ENCODE measurements around the gene APBA2. TPM values are rescaled to one million over a fixed set of nuclear protein-coding genes. Genes with fewer than 3 reads are reported as not detected.

The APBA2 gene
- total RNA-seq, 2 donors from 2014 or later: 0.77 to 1.0 TPM

DNA sequence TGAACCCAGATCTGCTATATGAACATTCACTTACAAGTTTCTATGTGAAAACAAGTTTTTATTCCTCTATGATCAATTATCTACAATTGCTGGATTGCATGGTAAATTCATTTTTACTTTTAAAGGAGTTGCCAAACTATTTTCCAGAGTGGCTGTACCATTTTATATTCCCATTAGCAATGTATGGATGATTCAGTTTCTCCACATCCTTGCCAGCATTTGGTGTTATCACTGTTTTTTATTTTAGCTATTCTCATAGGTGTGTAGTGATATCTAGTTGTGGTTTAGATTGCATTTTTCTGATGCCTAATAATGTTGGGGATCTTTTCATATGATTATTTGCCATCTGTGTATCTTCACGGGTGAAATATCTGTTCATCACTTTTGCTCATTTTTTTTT, 78.3 kb downstream of the APBA2 start:
- H3K27me3 ChIP-seq: no peaks in the 10 kb centered on the region
- intact Hi-C loops (cut with DNase I): no loop called here
- H3K4me3 ChIP-seq: no peak overlapping the region
- H3K4me1 ChIP-seq: no peaks in the 10 kb centered on the region
- H3K27ac ChIP-seq: no peak overlapping the region
- H3K9me3 ChIP-seq: no peaks in the 10 kb centered on the region
- no peaks in the 10 kb centered on the region for H3K36me3 ChIP-seq
- no peak overlapping the region for H3K9ac ChIP-seq (ENCODE audit: low read depth in 2 of 2, low read length in 2 of 2)
- DNase-seq: no peak
- TF ChIP-seq, protein P1, sequence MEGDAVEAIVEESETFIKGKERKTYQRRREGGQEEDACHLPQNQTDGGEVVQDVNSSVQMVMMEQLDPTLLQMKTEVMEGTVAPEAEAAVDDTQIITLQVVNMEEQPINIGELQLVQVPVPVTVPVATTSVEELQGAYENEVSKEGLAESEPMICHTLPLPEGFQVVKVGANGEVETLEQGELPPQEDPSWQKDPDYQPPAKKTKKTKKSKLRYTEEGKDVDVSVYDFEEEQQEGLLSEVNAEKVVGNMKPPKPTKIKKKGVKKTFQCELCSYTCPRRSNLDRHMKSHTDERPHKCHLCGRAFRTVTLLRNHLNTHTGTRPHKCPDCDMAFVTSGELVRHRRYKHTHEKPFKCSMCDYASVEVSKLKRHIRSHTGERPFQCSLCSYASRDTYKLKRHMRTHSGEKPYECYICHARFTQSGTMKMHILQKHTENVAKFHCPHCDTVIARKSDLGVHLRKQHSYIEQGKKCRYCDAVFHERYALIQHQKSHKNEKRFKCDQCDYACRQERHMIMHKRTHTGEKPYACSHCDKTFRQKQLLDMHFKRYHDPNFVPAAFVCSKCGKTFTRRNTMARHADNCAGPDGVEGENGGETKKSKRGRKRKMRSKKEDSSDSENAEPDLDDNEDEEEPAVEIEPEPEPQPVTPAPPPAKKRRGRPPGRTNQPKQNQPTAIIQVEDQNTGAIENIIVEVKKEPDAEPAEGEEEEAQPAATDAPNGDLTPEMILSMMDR (IDR thresholded peaks at IDR 0.05): no peak

DNA sequence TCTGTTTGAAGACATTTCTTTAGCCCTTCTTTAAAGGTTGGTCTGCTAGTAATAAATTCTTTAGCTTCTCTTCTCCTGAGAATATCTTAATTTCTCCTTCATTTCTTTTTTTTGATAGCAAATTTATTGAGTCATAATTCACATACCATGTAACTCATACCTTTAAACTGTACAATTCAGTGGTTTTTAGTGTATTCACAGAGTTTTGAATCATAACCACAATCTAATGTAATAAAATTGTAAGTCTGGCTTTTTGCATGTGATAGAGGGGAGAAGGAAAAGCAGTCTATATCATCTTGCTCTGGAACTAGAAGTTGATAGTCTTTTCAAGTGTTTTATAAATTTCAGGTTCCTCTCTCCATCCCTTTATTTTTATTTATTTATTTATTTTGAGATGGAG, 81.3 kb downstream of the APBA2 start:
- no peak for DNase-seq
- H3K4me1 ChIP-seq: no peaks in the 10 kb centered on the region
- TF ChIP-seq, protein P1 (IDR thresholded peaks at IDR 0.05): no peak
- H3K27me3 ChIP-seq: no peaks in the 10 kb centered on the region
- H3K9me3 ChIP-seq: no peaks in the 10 kb centered on the region
- no peak overlapping the region for H3K9ac ChIP-seq (ENCODE audit: low read depth in 2 of 2, low read length in 2 of 2)
- H3K36me3 ChIP-seq: no peaks in the 10 kb centered on the region
- intact Hi-C loops (cut with DNase I): no loop called here
- no peak overlapping the region for H3K27ac ChIP-seq
- no peak overlapping the region for H3K4me3 ChIP-seq

DNA sequence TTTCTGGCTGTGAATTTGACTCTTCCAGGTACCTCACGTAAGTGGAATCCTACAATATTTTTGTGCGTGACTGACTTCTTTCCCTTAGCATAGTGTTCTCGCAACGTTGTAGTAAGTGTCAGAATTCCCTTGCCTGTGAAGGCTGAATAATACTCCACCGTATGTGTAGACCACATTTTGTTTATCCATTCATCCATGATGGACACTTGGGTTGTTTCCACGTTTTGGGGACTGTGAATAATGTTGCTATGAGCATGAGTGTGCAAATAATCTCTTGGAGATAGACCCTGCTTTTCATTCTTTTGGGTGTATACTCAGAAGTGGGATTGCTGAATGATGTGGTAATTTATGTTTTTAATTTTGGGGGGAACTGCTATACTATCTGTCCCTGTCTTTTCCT, 82.2 kb downstream of the APBA2 start:
- Histone ChIP-seq H3K27me3 (no peaks in the 10 kb centered on the region), H3K9ac (ENCODE audit: low read depth in 2 of 2, low read length in 2 of 2) (no peak overlapping the region), H3K36me3 (no peaks in the 10 kb centered on the region), H3K4me3 (no peak overlapping the region), H3K9me3 (no peaks in the 10 kb centered on the region), H3K4me1 (no peaks in the 10 kb centered on the region), H3K27ac (no peak overlapping the region)
- intact Hi-C loops (cut with DNase I): no loop called here
- no peak for DNase-seq
- TF ChIP-seq, protein P1 (IDR thresholded peaks at IDR 0.05): no peak

DNA sequence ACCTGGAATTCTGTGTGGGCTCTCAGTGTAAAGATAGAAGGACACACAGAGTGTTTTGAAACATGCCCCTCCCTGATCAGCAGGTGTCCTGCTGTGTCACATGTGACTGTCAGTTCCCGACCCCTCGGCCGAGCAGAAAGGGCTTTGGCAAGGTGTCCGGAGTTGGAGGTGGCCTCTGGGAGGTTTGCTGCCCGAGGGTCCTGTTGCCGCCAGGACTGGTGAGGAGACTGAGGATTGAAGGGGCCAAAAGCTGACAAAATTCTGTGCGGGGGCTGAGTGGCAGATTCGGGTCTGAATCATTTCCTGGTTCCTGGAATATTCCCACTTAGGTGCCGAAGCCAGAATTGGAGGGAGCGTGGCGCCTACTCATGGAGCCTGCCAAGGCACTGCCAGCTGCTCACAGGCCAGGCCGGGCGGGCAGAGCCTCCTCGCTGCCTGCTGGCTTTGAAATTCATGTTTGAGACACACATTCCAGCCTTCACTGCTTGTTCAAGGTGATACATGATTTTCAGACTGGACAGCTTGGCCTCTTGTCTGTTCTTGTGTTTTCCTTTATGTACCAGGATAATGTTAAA, 83.8 kb downstream of the APBA2 start:
- Histone ChIP-seq H3K4me1 (no peaks in the 10 kb centered on the region), H3K9ac (ENCODE audit: low read depth in 2 of 2, low read length in 2 of 2) (no peak overlapping the region), H3K27ac (no peak overlapping the region), H3K4me3 (no peak overlapping the region), H3K9me3 (no peaks in the 10 kb centered on the region), H3K27me3 (no peaks in the 10 kb centered on the region), H3K36me3 (no peaks in the 10 kb centered on the region)
- TF ChIP-seq, protein P1 (IDR thresholded peaks at IDR 0.05): no peak
- intact Hi-C loops (cut with DNase I): no loop called here
- no peak for DNase-seq

DNA sequence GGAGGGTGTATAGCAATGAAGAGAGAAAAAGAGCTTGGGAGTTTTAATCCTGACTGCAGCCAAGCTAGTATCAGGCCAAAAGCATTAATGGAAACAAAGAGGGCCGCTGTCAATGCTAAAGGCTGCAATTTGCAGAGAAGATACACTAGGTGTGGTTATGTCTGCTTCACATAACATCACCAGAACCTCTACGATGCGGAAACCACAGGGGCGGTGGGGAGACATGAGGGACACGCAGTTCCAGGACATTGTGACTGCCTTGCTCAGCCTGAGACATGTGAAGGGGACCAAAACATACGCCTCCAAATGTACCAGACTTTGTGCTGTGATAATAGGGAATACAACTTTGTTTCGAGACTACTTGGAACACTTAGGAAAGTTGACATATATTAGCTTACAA, 88.4 kb downstream of the APBA2 start:
- Histone ChIP-seq H3K36me3 (no peaks in the 10 kb centered on the region), H3K27me3 (no peaks in the 10 kb centered on the region), H3K27ac (no peak overlapping the region), H3K9me3 (no peaks in the 10 kb centered on the region), H3K4me1 (no peaks in the 10 kb centered on the region), H3K4me3 (no peak overlapping the region), H3K9ac (ENCODE audit: low read depth in 2 of 2, low read length in 2 of 2) (no peak overlapping the region)
- no peak for DNase-seq
- TF ChIP-seq, protein P1 (IDR thresholded peaks at IDR 0.05): no peak
- intact Hi-C loops (cut with DNase I): no loop called here

All from colonic mucosa (tissue), 4 donors.